ENCODE measurements around the gene EFL1.
A peak's percentile ranks its signal among the peaks of the same experiment; 100 is the strongest.
"Not testable (repeated sequence)": the region's sequence is repeated elsewhere in the genome, so short reads cannot be mapped to it uniquely, and the experiment has no call there.

EFL1 gene

GRCh38 chr15:82262422-82263026 lies at the start of gene EFL1, which contains the start of gene SAXO2:
Gene EFL1, minus strand, starts transcription at chr15:82262734. Its CDS starts 956 bp downstream, at chr15:82261778.
Gene SAXO2, plus strand, starts transcription at chr15:82262818. Its CDS starts 62 bp downstream, at chr15:82262880.
- peak within 1 kb of the TSS; percentile 84 for H3K4me2 ChIP-seq (ENCODE audit: low read length)
- H3K9ac ChIP-seq = no peak within 1 kb of the TSS
- H2AFZ ChIP-seq = peak within 1 kb of the TSS; percentile 79
- H3K27ac ChIP-seq = peak within 1 kb of the TSS; percentile 30
- no peak for TF ChIP-seq CTCF (IDR thresholded peaks at IDR 0.05)
- H3K36me3 ChIP-seq (ENCODE audit: control insufficient read depth, insufficient read depth, low read length) = no peaks in the 10 kb centered on the region
- peak within 1 kb of the TSS; percentile 79 for H3K4me3 ChIP-seq (ENCODE audit: low read depth, low read length)
- no peaks in the 10 kb centered on the region for H3K9me3 ChIP-seq (ENCODE audit: control insufficient read depth, low read length)
- H3K27me3 ChIP-seq (ENCODE audit: control insufficient read depth, insufficient read depth, low read length) = no peaks in the 10 kb centered on the region
- H3K4me1 ChIP-seq = no peaks in the 10 kb centered on the region
- H3K79me2 ChIP-seq = no peaks in the 10 kb centered on the region

GRCh38 chr15:82311321-82311720 lies 48.8 kb upstream of the EFL1 start:
- not testable (repeated sequence) for H2AFZ ChIP-seq; H3K27me3 ChIP-seq (ENCODE audit: control insufficient read depth, insufficient read depth, low read length); H3K9me3 ChIP-seq (ENCODE audit: control insufficient read depth, low read length); H3K9ac ChIP-seq; H3K36me3 ChIP-seq (ENCODE audit: control insufficient read depth, insufficient read depth, low read length); H3K27ac ChIP-seq; H3K4me1 ChIP-seq; H3K4me2 ChIP-seq (ENCODE audit: low read length); H3K4me3 ChIP-seq (ENCODE audit: low read depth, low read length); H3K79me2 ChIP-seq

- no peak for TF ChIP-seq CTCF (IDR thresholded peaks at IDR 0.05)
These were observed 47.3 kb upstream of the EFL1 start for GRCh38 chr15:82309802-82310201.

GRCh38 chr15:82307714-82308081 lies 45.2 kb upstream of the EFL1 start:
- Histone ChIP-seq H3K36me3 (ENCODE audit: control insufficient read depth, insufficient read depth, low read length) (no peaks in the 10 kb centered on the region), H3K9ac (no peak overlapping the region), H3K4me2 (ENCODE audit: low read length) (no peak overlapping the region)

More at GRCh38 chr15:82309802-82310201, 47.3 kb upstream of the EFL1 start:
- Histone ChIP-seq H3K4me1 (no peaks in the 10 kb centered on the region), H3K27me3 (ENCODE audit: control insufficient read depth, insufficient read depth, low read length) (no peaks in the 10 kb centered on the region), H3K79me2 (no peaks in the 10 kb centered on the region), H3K4me2 (ENCODE audit: low read length) (no peak overlapping the region), H2AFZ (no peak overlapping the region), H3K9me3 (ENCODE audit: control insufficient read depth, low read length) (no peaks in the 10 kb centered on the region), H3K36me3 (ENCODE audit: control insufficient read depth, insufficient read depth, low read length) (no peaks in the 10 kb centered on the region), H3K9ac (no peak overlapping the region), H3K4me3 (ENCODE audit: low read depth, low read length) (no peak overlapping the region), H3K27ac (no peak overlapping the region)

More at GRCh38 chr15:82307714-82308081, 45.2 kb upstream of the EFL1 start:
- H3K27ac ChIP-seq = no peak overlapping the region
- no peak overlapping the region for H3K4me3 ChIP-seq (ENCODE audit: low read depth, low read length)
- no peaks in the 10 kb centered on the region for H3K79me2 ChIP-seq
- TF ChIP-seq CTCF (IDR thresholded peaks at IDR 0.05) = no peak
- no peaks in the 10 kb centered on the region for H3K27me3 ChIP-seq (ENCODE audit: control insufficient read depth, insufficient read depth, low read length)
- no peak overlapping the region for H2AFZ ChIP-seq
- no peaks in the 10 kb centered on the region for H3K4me1 ChIP-seq
- H3K9me3 ChIP-seq (ENCODE audit: control insufficient read depth, low read length) = no peaks in the 10 kb centered on the region
